ENCODE measurements around the gene PTPRS.
"Not testable (repeated sequence)": the region's sequence is repeated elsewhere in the genome, so short reads cannot be mapped to it uniquely, and the experiment has no call there.

PTPRS gene

DNA sequence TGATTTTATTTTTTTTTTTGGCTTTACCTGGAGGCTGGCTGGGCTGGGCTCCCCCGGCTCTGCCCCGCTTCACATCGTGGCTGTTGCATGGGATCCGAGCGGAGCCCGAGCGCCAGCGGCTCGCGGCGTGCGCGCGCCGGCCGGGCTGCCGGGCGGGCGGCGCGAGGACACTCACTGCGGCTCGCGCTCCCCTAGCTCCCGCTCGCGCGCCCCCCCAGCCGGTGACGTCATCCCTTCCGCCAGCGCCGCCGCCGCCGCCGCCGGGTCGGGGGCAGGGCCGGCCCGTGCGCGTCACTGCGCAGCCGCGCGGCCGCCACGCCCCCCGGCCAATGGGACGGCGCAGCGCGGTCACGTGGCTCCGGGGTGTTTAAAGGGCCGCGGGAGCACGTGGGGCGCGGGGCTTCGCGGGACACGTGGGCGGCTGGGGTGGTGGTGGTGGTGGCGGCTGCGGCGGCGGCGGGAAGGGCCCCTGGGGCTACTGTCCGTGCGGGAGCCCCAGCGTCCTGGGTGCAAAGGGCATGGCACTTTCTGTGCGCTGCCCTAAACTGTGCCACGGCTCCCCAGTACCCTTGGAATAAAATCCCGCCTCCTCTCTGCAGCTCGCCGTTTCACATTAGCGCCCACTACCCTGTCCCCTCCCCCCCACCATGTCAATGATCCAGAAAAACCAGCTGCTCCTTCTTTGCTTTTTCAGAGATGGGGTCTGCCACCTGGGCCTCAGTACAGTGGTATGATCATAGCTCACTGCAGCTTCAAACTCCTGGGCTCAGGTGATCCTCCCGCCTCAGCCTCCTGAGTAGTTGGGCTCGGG, at the start of gene PTPRS:
Gene PTPRS, minus strand, starts transcription at position 176 of the 811 bp plus-strand sequence. CDS start 54,672 bp downstream, outside the sequence.
- peak; percentile 64 for DNase-seq

DNA sequence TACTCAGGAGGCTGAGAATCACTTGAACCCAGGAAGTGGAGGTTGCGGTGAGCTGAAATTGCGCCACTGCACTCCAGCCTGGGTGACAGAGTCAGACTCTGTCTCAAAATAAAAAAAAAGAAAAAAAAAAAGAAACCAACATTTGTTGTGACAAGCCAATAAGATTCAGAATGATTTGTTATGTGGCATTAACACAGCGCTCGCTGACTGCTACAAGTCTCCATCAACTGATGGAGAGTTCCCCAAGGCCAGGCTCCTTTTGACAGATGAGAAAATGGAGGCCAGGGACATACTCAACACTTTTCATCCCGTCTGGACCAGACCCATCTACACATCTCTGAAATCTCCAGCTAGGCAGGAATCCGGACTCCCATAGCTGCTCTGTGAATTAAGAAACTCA, 48.7 kb upstream of the PTPRS start:
- no peak for DNase-seq

DNA sequence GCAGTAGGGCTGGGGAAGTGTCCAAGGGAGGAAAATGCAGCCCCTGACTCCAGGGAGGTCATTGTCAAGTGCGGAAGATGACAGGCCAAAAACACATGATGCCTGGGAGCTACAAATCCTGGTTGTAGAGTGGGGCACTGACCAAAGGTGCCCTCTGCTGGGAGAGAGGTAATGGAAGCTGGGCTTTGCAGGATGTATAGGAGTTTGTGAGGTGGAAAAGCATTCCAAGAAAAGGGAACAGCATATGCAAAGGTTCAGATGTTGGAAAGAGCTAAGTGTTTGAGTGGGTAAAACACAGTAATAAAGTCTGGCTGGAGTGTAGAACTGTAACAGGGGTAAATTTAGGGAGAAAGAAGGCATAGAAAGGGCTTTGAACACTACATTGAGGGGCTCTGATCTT, 46.9 kb upstream of the PTPRS start:
- DNase-seq: no peak

DNA sequence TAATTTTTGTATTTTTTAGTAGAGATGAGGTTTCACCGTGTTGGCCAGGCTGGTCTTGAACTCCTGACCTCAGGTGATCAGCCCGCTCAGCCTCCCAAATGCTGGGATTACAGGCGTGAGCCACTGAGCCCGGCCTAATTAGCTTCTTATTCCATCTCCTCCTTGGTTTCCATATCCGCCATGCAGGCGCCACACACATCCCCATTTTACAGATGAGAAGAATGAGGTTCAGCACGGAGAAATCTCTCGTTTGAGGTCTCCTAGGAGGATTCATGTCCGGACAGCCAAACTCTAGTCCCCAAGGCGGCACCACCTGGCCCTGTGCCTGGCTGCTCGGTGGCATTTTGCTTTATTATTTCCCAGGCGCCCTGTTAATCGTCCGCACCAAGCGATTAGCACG, 46.2 kb upstream of the PTPRS start:
- DNase-seq: no peak

DNA sequence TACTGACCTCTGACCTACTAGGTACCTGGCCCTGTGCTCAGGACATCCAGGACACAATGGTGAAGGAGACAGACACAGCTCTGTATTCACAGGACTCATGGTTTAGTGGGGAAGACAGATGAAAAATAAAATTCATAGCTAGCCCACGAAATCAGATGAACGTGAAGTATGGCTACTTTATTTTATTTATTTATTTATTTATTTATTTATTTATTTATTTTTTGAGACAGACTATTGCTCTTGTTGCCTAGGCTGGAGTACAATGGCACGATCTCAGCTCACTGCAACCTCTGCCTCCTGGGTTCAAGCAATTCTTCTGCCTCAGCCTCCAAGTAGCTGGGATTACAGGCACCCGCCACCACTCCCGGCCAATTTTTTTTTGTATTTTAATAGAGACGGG, 40.6 kb upstream of the PTPRS start:
- DNase-seq: not testable (repeated sequence)

DNA sequence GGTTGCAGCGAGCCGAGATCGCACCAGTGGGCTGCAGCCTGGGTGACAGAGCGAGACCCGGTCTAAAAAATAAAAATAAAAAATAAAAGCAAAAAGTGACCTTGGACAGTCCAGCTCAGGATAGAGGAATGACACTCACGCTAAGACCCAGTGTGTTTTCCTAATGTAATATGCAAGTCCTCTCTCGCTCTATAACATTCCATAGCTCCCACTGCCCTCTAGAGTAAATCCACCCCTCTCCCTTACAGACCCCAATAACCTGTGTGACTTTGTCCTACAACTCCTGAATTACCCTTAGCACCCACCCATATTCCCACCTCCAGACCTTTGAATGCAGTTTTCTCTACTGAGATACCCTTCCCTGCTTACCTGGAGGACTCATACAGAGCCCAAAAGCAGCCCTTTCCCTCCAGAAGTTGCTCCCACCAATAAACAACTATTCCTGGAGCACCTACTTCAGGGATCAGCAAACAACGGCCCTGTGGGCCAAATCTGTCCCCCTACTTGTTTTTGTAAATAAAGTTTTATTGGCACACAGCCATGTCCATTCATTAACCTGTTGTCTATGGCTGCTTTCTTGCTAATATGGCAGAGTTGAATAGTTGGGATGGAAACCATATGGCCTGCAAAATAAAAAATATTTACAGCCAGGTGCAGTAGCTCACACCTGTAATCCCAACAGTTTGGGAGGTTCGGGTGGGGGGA, 39.8 kb upstream of the PTPRS start:
- DNase-seq: no peak

DNA sequence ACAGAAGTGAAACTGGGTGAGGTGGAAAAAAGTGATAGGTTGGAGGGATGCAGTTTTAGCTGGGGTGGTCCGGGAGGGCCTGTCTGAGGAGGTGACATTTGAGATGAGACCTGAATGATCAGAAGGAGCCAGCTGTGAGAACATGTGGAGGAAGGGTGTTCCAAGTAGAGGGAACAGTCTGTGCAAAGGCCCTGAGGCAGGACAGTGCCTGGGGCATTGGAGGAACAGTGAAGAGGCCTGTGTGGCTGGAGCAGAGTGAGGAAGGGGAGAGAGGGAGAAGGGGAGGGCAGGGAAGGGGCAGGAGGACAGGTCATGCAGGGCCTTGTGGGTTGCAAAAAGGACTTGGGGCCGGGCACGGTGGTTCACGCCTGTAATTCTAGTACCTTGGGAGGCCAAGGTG, 36.3 kb upstream of the PTPRS start:
- DNase-seq: no peak

DNA sequence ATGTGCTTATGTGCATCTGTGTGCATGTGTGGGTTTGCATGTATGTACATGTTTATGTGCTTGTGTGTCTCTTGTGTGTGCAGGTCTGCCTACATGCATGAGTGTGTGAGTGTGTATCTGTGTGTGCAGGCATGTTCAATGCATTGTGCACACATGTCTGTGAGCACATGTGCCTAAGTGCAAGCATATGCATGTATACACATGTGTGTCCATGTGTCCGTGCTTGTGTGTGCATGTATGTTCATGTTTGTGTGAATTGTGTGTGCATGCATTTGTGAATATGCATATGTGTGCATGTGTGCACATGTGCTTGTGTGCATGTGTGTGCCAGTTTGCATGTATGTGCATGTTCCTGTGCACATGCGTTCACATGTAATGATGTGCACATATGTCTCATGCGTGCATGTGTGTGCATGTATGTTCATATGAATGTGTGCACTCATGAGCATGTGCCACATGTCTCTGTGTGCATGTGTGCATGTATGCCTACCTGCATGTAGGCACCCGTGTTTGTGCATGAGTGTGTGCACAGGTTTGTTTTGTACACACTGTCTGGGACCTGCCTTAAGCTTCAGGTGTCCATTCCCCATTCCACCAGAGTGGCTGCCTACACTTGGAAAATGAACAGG, 32.1 kb upstream of the PTPRS start:
- DNase-seq: no peak

DNA sequence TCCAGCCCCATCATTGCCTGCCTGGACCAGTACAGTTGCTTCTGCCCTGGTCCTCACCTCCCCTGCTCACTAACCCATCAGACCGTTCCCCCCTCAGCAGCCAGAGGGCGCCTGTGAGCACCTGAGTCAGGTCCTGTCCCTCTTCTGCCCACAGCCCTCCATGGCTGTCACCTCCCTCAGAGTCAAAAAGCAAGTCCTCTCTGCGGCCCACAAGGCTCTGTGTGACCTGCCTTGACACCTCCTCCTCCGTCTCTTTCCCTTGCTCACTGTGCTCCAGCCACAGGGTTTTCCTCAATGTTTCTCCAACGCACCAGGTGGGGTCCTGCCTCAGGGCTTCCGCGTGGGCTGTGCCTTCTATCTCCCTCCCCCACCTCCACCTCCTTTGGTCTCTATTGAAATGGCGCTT, 29.4 kb upstream of the PTPRS start:
- peak; percentile 58 for DNase-seq

DNA sequence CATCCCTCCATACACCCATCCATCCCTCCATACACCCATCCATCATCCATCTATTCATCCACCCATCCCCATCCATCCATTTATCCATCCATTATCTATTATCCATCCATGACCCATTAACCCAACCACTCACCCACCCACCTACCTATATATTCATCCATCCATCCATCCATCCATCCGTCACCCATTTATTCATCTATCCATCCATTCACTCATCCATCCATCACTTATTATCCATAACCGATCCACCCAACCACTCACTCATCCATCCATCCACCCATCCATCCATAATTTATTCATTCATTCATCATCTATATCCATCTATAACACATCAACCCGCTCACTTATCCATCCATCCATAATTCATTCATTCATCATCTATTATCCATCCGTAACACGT, 28.7 kb upstream of the PTPRS start:
- DNase-seq: no peak

DNA sequence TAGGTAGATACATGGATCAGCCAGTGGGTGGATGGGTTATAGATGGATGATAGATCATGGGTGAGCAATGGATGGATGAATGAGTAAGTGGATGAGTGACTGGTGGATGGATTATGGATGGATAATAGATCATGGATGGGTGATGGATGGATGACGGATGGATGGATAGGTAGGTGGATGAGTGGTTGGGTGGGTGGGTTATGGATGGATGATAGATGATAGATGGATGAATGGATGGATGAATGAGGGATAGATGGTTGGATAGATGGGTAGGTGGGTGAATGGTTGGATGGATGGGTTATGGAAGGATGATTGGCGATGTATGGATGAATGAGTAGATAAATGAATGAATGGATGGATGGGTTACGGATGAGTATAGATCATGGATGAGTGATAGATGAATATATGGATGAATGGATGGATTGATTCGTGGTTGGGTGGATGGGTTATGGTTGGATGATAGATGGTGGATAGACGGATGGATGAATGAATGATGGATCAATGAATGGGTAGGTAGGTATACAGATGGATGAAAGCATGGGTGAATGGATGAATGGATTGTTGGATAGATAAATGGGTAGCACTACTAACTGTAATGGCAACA, 27.0 kb upstream of the PTPRS start:
- no peak for DNase-seq

DNA sequence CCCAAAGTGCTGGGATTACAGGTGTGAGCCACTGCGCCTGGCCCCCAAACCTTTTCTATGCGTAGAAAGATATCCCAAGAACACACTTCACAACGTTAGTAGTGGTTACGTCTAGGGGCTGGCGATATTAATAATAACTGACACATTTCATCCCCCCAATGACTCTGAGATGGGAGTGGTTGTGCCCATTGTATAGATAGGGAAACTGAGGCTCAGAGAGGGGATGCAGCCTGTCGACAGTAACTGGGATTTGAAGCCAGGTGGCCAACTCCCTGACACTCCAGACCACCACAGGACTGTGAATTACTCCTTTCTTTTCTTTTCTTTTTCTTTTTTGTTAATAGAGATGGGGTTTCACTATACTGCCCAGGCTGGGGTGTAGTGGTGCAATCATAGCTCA, 25.3 kb upstream of the PTPRS start:
- no peak for DNase-seq

DNA sequence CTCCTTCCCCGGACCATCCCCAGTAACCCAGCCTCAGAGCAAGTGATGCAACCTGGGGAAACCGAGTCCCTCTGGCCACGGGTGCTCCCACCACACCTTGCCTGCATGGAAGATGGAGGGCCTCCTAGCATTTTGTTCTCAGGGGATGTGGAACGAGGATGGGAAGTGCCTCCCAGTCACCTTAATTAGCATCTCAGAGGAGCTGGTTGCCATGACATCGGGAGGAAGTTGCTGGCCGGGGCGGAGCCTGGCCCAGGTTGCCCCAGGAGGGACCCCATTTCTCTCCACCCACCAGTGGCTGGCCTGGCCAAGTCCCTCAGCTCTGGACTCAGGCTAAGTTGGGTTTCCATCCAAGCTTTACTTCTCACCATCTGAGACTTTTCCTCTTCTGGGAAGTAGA, 24.1 kb upstream of the PTPRS start:
- no peak for DNase-seq

DNA sequence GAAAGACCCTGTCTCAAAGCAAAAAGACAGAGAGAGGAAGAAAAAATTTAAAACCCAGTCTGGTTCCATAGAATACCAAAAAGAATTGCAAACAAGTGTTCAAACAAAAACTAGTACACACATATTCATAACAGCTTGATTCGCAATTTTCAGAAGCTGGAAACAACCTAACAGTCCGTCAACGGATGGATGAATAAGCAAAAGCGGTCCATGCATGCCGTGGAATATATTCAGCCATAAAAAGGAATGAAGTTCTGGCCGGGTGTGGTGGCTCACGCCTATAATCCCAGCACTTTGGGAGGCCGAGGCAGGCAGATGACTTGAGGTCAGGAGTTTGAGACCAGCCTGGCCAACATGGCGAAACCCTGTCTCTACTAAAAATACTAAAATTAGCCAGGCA, 21.2 kb upstream of the PTPRS start:
- DNase-seq: not testable (repeated sequence)

DNA sequence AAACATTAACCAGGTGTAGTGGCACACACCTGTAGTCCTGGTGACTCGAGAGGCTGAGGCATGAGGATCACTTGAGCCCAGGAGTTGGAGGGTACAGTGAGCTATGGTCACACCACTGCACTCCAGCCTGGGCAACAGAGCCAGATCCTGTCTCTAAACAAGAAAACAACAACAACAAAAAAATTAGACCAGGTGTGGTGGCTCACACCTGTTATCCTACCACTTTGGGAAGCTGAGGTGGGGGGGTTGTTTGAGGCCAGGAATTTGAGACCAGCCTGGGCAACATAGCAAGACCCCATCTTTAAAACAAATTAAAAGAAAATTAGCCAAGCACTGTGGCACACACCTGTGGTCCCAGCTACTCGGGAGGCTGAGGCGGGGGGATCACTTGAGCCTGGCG, 20.8 kb upstream of the PTPRS start:
- no peak for DNase-seq

DNA sequence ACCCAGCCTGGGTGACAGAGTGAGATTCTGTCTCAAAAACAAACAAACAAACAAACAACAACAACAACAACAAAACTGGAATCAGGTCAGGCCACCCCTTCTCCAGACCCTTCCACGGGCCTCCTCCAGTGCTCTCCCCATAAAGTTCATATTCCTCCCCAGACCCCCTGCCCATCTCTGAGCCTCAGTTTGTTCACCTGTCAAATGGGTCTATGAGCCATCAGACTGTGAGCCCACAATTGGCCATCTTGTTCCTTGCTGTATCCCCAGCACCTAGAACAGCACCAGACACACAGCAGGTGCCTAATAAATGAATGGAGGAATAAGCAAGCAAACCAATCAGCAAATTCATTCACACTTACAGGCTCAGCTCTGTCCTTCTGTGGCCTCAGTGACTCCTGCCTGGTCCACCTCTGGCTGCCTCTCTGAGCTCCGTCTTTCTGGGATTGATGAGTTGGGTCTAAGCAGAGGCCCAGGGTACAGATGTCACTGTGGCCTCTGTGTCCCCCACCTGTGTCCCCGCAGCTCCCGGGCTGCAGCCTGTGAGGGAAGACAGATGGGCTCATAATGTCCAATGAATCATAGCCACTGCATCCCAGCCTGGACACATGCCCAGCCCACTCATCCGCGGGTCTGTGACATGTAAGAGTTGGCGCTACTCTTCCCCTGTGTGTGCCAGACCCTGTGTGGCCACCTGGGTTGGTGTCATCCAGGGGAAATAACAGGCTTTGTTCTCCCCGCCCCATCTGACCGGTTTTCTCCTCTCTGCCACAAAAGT, 19.6 kb upstream of the PTPRS start:
- no peak for DNase-seq

DNA sequence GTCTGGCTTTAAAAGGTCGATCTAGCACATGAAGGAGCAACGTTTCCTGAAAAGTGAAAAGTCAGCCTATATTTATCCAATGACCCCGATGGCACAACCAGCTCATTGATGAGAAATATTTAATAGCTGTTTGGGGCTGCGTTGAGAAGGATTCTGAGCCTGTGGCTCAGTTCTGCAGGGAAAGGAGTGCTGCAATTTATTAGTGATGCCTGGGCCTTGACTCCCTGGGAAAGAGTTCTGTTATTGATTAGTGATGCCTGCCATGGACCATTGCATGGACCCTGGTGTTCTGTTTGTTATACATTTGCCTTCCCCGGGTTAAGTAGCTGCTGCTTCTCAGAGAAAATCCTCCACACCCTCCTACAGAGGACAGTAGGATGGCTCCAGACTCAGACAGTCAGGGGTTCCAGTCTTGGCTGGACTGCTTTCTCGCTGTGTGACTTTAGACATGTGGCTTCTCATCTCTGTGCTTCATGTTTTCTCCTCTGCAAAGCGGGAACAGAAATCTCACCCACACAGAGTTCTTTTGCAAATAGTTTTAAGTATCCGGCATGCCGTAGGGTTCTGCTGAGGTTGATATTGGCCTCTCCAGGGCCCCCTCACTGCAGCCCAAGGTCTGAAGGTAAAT, 17.7 kb upstream of the PTPRS start:
- DNase-seq: no peak

DNA sequence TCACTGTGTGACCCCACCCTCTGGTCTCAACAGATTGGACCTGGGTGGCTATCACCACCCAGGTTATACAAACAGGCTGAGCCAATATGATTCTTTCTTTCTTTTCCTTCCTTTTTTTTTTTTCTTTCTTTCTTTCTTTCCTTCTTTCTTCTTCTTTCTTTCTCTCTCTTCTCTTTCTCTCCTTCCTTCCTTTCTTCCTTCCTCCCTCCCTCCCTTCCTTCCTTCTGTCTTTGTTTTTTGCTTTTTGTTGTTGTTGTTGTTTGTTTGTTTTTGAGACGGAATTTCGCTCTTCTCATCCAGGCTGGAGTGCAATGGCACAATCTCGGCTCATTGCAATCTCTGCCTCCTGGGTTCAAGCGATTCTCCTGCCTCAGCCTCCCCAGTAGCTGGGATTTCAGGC, 17.0 kb upstream of the PTPRS start:
- no peak for DNase-seq

DNA sequence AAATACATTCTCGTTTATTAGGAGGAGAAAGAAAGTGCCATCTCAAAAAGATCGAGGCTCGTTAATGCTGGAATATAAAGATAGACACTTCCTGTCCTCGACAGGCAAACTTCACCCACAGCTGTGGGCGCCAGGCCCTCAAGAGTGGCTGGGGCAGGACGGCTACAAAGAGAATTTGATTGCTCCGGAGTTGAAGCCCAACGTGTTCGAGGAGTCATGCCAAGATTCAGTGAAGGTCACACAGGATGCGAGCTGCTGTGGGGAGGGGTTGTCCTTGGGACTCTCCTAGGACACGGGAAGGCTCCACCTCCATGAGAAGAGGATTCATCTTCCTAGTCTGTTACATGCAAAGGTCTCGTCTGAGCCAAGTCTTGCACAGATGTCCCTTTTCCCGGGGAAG, 16.3 kb upstream of the PTPRS start:
- no peak for DNase-seq

DNA sequence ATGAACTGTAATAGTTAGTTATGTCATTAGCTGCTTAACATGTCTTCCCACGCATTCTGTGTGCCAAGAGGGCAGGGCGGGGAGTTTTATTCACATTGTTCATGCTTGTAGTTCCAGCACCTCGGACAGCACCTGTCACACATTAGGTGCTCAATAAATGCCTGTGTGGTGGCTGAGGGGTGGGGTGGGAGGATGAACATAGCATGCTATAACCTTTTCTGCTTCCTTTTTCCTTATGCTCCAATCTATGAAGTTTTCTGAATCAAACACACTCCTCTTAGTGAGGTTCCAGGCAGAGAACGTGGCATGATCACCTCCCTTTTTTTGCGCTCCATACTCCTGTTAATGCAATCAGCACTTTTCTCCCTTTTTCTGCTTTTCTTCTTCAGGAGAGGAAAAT, 15.8 kb upstream of the PTPRS start:
- peak; percentile 26 for DNase-seq

DNA sequence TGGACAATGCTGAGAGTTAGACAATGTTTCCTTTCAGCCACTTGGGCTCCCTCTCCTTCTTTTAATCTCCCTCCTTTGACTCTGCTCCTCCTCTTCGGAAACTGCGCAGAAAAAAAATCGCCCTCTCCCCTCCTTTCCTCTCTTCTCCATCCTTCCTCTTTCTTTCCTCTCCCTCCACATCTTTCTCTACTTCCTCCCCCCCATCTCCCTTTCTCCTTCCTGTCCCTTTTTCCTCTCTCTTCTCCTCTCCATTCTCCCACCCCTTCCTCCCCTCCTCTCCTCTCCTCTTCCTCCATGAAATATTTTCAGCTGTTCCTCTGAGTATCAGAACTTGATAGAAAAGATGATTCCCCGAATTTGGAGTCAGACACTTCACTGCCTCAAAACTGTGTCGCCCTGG, 15.1 kb upstream of the PTPRS start:
- no peak for DNase-seq

DNA sequence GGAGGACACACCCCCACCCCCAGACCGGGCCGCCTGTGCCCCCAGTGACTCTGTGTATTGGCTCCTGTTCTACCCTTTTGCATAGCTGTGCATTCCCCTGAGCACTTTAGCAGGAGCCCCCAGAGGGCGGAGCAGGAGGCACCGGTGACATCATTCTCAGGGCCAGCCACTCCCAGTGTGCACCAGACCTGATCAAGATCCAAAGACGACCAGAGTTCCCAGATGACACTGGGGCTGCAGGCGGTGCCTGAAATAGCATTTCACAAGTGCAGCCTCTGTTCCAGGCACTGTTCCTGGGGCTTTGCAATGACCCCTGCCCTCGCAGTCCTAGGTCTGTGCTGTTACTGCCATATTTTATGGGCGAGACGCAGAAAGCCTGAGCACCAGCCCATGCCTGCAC, 14.5 kb upstream of the PTPRS start:
- no peak for DNase-seq
